GM18511 (cell line): ENCODE measurements around the gene SCAMP4.

Experiments
- ATAC-seq: cut with Tn5 transposase; IDR thresholded peaks from one replicate; pipeline ENCODE4 v1.9.1; 2021; ENCODE audit warnings: mild to moderate bottlenecking, moderate library complexity; ENCODE audit not compliant: unreplicated experiment

Gene SCAMP4

DNA sequence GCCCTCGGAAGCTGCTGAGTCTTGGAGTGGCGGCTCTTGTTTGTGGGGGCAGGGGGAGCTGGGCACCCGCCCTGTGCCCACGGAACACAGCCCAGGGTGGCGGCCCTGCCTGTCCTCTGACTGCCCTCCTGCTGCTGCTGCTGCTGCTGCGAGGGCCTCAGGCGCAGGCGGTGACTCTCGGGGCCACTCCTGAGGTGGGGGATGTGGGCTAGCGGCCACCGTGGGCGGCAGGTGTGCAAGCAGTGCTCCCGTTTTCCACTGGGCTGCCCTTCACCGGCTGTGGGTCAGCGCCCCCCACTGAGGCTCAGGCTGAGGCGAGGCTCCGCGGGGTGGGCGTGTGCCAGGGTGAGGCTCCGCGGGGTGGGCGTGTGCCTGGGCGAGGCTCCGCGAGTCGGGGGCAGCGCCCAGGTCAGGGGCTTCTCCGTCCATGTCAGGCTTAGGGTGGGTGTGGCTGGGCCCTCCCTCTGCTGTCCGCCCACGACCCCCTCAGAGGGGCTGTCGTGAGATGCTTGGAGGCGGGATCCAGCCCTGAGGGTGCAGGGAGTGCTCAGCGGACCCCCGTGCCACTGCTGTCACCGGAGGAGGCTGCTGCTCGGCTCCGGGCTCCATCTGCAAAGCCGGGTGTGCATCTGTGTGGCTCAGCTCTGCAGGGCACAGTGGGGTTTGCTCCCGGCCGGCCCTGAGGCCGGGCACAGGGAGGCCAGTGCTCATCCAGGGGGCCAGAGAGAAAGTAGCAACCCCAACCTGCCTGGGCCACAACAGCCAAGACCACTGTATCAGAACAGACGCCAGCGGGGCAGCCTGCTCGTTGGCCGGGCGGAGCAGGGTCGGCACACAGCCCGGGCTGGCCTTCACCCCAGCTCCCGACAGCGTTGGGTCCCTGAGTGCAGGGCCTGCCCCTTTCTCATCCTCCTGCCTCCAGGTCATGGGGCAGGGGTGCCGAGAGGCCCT lies 50.2 kb downstream of the SCAMP4 start:
- no peak for ATAC-seq

DNA sequence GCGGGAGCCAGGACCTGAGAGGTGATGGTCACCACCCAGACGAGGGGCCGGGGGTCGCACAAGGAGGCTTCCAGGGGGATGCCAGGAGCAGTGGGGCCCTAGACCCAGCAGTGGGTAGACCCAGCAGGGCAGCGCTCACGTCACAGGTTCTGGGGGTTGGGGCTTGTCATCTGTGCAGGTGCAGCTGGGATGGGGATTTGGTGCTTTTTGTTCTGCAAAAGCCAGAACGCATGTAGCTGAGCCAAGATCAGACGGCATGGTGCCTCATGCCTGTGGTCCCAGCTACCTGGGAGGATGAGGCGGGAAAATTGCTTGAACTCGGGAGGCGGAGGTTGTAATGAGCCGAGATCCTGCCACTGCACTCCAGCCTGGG lies 50.9 kb downstream of the SCAMP4 start:
- ATAC-seq, result no peak

DNA sequence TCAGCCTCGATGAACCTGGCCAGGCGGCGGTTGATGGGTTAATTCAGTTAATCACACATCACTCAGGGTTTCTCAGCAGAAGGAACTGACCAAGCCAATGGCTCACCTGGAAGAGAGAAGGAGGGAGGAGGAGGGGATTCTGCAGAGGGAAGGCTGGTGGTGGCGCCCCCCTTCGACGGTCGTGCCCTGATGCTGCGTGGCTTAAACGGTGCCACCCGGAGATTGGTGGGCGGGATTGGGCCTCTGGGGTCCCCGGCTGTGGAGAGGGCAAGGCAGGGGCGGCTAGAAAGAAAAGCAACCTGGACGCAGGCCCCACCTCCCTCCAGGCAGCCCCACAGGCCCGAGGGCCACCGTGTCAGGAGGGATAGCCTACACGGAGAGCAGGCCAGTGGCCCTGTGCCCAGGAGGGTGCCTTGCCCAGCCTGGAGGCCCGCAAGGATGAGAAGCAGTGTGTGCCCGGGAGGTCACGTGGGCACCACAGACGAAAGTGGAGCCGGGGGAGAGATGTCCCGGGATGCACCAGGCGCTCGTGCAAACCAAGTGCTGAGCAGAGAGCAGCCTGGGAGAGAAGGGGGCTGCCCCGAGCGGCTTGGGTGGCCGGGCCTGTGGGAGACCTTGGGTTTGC lies 51.8 kb downstream of the SCAMP4 start:
- no peak for ATAC-seq

DNA sequence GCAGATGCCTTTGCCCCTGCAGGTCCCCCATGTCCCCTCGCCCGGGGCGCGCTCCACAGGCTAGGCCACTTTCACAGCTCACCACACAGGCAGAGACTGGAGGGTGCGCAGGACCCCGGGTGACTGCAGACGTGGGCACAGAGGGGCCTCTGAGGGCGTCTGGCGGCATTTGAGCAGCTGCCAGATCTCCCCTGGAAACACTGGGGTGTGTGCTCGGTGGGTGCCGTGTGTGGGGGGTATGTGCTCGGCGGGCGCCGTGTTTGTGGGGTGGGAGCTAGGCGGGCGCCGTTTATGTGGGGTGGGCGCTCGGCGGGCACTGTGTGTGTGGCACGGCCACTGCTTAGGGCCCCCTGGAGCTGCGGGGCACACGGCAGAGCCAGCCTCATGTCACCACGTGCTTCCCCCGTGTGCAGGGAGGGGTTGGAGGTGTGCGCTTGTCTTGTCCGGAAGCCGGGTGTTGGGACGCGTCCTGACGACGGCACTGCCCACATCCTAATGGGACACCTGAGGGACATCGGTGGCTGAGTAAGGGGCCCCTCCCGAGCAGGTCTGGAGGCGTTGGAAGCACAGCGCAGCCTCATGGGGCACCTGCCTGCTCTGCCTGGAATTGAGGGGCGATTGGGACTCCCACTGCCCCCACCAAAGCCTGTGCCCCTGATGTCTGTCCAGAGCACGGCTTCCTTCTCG lies 52.5 kb downstream of the SCAMP4 start:
- no peak for ATAC-seq

DNA sequence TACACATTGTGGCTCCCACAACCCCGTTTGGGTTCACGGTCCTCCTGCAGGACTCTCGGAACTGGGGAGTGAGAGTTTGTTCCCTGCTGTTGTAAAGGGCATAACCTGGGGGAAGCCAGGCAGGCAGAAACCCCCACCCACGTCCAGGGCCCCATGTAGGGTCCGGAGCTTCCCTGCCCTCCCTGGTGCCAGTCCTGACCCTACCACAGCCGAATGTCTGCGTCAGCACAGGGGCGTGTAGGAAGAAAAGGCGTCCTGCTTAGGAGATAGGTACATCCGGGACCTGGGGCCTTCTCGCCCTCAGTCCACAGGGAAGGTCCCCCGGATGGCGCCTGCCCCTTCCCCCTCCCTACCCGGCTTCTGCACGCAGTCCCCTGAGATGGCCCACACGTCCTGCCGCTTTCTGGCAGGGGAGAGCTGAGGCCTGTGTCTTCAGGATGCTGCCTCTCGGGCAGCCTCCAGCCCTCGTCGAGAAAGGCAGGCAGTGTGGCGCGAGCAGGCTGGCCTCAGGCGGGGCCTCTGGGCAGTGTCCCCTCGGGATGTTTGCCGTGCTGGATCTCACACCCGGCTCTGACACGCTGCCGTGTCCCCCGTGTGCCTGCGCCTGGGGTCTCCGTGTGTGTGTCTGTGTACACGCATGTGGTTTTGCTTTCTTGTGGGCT lies 54.9 kb downstream of the SCAMP4 start:
- no peak for ATAC-seq

DNA sequence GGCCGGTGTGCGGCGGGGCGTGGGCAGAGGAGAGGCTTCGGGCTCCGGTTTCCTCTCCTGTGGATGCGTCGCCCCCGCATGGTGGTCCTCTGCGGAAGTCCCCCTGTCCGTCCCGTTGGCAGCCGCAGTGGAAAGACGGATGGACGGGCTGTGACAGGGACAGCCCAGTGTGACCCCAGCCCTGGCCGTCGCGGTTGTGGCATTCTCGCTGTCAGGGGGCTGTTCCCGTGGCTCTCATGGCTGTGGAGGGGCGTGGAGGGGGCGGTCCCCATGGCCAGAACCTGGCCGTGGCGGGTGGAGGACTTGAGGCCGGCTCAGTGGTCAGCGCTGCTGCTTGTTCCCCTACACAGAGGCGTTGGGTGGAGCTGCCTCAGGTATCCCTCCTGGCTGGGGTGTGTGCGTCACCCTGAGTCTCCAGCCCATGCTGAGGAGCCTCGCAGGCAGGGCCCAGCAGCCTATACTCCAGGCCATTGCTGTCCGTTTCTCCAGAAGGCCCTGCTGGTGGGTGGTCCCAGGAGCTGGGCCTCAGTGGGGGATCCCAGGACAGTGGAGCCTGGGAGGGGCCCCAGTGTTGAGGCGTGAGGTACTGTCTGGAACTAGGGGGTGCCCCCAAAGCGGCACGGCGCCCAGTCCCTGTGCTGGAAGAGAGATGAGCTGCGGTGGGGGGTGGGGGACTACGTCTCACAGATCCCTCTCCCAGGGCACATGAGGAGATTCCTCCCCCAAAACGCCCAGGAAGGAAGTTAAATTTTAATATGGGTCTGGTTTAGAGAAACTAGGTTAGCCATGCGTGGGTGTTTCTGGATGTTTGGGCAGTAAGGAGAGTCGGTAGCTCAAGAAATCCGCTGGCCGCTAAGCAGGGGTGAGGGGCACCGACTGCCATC lies 56.0 kb downstream of the SCAMP4 start:
- no peak for ATAC-seq

DNA sequence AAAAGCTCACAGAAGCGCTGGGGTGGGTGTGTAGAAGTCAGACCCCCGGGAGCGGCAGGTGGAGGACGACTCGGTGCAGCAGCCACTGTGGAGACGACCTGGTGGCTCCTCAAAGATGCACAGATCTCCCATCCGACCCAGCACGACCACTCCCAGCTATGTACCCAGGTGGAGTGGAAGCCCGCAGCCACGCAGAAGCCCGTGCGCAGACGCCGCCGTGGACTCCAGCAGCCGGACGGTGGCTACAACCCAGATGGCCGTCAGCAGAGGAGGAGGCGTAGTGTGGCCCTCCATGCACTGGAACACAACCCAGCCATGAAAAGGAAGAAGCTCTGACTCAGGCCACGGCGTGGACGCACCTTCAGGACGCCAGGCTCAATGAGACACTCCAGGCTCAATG lies 57.5 kb downstream of the SCAMP4 start:
- ATAC-seq, result no peak

DNA sequence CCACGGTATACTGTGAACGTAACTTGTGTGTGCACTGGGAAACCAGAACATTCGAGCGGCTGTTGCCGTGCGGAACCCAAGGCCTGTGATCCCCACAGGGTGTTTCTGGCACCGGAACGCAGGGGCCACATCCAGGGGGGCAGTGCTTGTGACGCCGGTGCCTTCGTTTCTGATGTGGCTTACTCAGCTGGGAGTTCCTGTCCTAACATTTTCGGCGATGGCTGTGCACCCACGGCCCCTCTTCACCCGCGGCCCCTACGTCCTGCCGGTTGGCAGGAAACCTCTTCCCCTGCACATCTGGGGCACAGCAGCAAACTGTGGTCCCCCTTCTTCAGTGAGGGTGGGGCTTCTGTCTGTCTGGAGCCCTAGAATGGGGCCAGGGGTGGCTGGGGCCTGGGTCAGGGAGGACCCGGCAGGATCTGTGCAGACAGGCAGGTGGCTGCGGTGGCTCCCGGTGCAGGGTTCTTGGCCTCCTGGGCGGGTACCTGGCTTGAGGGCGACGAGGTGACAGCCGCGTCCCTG lies 61.9 kb downstream of the SCAMP4 start:
- ATAC-seq, result no peak

DNA sequence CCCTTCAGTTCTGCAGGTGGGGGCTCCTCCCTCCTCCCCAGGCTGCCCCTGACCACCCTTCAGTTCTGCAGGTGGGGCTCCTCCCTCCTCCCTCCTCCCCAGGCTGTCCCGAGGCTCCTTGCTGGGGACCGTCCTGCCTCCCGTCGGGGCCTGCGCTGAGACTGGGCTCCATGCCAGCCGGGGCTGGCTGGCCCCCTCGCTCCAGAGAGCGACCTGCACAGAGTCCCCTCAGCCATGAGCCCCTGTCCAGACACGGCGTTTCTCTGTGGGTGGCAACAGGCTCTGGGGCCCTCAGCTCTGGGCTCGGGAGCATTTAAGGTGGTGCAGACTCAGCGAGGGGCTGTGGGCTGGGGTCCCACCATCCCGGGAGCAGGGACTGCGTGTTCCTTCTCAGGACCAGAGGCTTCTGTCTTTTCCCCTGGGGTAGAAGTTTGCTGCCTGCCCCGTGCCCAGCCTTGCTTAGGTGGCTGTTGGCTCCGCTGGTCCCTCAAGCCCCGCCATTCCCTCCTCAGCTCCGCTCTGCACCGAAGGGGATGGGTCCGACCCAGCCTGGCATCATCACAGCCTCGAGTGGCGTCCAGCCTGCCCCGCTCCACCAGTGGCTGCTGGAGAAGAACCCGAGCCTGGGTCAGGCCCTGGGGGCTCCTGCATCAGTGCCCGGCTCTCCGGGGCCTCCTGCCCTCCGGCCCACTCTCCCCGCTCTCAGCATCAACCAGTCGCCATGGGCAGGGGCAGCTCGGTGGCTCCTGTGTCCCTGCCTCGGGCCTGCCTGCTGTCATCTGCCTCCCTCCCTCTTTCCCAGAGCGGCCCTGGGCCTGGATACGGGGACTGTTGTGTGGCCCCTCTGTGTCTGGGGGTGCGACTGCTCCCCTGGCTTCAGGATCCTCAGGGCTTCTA lies 63.3 kb downstream of the SCAMP4 start:
- no peak for ATAC-seq

DNA sequence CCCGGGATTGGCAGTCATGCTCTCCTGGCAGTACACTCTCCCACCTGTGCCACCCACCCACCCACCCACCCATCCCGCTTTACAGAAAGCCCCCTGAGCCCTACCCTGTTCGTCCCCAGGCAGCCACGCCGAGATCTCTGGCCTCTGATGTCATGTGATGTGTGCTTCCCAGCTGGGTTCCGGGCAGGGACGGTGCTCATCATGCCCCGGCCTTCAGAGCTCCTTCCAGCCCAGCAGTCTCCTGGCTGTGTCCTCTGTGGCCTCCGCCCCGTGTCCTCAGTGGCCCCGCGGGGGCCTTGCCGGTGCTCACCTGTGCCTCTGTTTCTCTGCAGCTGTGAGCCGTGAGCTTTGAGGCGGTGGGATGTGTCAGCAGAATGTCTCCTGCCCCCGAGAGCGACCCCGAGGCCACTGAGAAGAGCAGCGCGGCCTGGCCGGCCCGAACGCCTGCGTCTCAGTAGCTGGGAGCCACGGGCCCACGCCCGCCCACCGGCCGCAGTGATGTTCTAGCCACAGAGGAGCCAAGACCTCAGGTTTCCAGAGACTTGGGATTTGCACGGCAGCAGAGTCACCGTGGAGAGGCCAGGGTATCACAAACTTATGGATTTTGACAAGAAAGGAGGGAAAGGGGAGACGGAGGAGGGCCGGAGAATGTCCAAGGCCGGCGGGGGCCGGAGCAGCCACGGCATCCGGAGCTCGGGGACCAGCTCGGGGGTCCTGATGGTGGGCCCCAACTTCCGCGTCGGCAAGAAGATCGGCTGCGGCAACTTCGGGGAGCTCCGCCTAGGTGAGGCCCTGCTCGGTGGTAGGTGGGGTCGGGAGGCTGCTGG lies 64.2 kb downstream of the SCAMP4 start:
- no peak for ATAC-seq

DNA sequence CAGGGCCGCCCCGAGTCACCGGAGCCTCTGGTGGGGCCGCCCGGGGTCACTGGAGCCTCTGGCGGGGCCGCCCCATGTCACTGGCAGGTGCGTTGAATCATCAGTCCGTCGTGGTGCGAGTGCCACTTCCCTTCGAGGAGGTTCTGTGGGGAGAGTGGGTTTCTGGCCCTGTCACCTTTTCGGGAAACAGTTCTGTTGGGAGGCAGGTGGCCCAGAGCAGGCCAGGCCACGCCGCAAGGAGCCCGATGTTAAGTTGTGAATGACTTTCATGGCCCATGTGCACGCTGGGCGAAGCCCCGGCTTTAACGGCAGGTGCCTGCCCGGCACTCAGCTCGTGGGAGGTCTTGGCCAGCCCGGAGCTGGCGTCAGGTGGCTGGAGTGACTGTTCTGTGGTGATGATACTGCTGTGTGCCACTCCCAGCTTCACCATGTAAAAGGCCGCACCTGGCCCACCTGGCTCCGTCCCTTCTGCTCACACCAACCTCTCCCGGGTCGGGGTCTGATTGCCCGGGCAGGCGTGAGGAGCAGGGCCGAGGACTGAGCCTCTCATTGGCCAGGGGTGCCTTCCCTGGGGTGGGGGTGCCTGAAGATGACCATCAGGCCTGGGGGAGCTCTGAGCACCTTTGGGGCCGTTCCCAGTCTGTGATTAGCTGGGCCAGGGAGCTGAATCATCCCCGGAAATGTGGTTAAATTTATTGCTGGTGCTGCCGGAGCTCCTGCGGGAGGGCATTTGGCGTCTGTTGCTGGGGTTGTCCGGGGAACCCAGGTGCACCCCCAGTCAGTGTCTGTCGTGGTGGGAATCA lies 65.0 kb downstream of the SCAMP4 start:
- ATAC-seq, result no peak

DNA sequence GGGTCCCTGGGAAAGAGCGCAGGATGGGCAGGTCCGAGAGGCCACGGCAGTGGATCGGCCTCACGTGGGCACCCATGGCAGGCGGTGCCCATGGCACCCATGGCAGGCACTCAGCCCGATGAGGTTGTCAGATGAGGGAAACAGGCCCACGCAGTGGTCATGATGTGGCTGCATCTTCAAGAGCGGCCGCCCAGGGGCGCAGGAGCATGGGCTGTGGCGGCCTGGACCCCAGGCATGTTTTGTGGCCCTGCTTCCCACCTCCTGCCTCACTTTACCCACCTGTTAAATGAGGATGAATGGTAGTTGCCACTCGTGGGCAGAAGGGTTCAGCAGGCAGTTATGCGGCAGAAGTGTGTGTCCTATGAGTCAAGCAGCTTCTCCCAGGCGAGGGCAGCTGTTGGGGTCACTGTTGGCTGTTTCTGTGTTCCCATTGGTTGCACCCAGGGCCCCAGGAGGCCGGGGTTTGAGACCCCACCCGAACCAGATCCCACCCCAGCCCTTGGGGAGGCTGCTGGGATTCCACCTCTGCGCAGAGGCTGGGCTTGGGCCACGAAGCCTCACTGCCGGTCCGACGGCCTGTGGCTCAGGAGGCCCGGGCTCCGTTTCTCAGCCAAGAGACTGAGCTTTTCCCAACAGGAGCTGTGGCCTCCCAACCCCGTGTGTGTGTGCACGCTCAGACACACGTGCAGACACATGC lies 65.8 kb downstream of the SCAMP4 start:
- no peak for ATAC-seq

DNA sequence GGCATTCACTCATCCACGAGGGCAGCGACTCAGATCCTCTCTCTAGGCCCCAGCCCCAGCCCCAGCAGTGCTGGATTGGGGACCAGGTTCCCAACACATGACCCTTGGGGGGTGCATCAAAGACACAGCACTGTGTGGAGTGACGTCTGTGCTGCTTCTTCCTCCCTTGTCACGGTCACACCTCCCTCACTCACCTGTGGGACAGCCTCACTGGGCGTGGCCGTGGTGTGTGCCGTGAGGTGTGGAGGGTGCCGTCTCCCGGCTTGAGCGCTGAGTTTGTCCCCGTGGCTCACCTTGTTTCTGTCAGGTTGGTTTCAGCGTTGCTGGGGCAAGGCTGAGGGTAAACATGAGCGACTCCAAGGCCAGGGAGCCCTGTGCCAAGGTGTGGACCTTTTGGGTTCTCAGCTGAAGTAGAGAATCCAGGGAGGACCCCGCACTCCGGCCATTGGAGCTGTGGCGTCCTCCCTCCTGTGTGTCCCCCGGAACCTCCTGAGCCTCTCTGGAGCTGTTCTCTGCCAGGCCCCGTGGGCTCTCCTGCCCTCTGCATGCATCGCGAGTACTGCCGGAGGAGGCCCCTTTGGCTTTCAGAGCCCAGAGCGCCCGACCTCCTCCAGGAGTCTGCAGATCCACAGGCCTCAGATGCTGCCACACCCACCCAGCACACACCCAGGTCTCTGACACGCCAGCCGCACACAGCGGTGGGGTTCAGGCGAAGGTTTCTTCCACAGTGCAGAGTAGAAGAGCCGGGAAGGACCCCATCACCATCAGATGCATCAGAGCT lies 69.4 kb downstream of the SCAMP4 start:
- no peak for ATAC-seq

DNA sequence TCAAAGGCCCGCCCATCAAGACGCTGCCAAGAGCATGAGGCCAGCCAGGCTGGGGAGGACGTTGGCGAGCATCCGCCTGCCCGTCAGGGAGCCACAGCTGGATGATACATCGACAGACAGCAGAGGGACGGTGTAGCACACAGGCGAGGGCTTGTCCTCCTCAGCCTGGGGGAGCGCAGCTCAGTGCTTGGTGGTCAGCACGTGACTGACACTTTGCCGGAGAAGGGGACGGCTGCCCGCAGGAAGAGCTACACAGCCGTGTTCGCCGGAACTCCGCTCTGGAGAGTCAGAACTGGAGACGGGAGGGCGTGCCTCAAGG lies 69.9 kb downstream of the SCAMP4 start:
- no peak for ATAC-seq
